ENCODE results near the gene MCRS1. TPM values are rescaled to one million over a fixed set of nuclear protein-coding genes. Genes with fewer than 3 reads are reported as not detected.

Gene MCRS1
- total RNA-seq, 1 experiment from 2014 or later: 66.9 TPM

GRCh38 chr12:49527361-49528130 is 40.4 kb downstream of the MCRS1 start:
- peaks cover 7% of the 10 kb centered on the region; the same call in 1 of the 2 replicates for H3K36me3 ChIP-seq (ENCODE audit: low read depth)
- no peak overlapping the region for H3K27ac ChIP-seq
- intact Hi-C loops (cut with micrococcal nuclease; ENCODE audit: unreplicated experiment): no loop called here
- H3K4me3 ChIP-seq: no peak overlapping the region
- ChIA-PET CTCF (interaction anchor here (0.6 kb wide), 2 partner anchors 212 to 387 kb away, joined by 4 to 16 read pairs; no protein-coding TSS in a partner anchor), POLR2A (ENCODE audit: unreplicated experiment) (interaction anchor here (0.7 kb wide), 1 partner anchor 41 kb away, joined by 3 read pairs; no protein-coding TSS in a partner anchor)
- H3K4me2 ChIP-seq: no peak overlapping the region
- H2AFZ ChIP-seq: no peak overlapping the region
- H3K27me3 ChIP-seq (ENCODE audit: insufficient read depth, low read depth): no peaks in the 10 kb centered on the region
- H3K9me3 ChIP-seq (ENCODE audit: insufficient read depth, low read depth): no peaks in the 10 kb centered on the region
- no TSS peak for BruUV-seq (replicated peaks)
- DNase-seq: no peak
- H3K9me2 ChIP-seq (ENCODE audit: insufficient read depth): no peaks in the 10 kb centered on the region
- no peaks in the 10 kb centered on the region for H4K20me1 ChIP-seq (ENCODE audit: insufficient read depth)
- H3K79me2 ChIP-seq (ENCODE audit: low read depth): no peaks in the 10 kb centered on the region
- TF ChIP-seq EZH2 (IDR thresholded peaks at IDR 0.05; ENCODE audit: low read depth): no peak
- TF ChIP-seq, protein P1, sequence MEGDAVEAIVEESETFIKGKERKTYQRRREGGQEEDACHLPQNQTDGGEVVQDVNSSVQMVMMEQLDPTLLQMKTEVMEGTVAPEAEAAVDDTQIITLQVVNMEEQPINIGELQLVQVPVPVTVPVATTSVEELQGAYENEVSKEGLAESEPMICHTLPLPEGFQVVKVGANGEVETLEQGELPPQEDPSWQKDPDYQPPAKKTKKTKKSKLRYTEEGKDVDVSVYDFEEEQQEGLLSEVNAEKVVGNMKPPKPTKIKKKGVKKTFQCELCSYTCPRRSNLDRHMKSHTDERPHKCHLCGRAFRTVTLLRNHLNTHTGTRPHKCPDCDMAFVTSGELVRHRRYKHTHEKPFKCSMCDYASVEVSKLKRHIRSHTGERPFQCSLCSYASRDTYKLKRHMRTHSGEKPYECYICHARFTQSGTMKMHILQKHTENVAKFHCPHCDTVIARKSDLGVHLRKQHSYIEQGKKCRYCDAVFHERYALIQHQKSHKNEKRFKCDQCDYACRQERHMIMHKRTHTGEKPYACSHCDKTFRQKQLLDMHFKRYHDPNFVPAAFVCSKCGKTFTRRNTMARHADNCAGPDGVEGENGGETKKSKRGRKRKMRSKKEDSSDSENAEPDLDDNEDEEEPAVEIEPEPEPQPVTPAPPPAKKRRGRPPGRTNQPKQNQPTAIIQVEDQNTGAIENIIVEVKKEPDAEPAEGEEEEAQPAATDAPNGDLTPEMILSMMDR (conservative IDR thresholded peaks at IDR 0.05): no peak
- H3K4me1 ChIP-seq (replicated peaks; ENCODE audit: insufficient read depth): no peaks in the 10 kb centered on the region
- H3F3A ChIP-seq (ENCODE audit: insufficient read depth, low read depth): peaks cover 4% of the 10 kb centered on the region; the same call in 1 of the 2 replicates

DNA sequence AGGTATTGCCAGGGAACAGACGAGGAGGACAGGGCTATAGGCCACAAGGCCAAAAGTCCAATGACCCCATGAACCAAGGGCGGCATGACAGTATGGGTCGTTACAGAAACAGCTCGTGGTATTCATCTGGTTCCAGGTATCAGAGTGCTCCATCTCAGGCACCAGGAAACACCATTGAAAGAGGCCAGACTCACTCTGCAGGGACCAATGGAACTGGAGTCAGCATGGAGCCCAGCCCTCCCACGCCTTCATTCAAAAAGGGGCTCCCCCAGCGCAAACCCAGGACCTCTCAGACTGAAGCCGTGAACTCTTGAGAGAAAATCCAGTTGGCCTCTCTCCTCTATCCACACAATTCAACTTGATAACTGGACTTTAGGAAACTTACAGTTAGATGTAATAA is 42.0 kb downstream of the MCRS1 start:
- Histone ChIP-seq H3K4me3 (no peak overlapping the region), H4K20me1 (ENCODE audit: insufficient read depth) (no peaks in the 10 kb centered on the region), H3K4me1 (replicated peaks; ENCODE audit: insufficient read depth) (no peaks in the 10 kb centered on the region), H3K27ac (no peak overlapping the region), H3K27me3 (ENCODE audit: insufficient read depth, low read depth) (no peaks in the 10 kb centered on the region), H2AFZ (no peak overlapping the region), H3K9me2 (ENCODE audit: insufficient read depth) (no peaks in the 10 kb centered on the region), H3K36me3 (ENCODE audit: low read depth) (peaks cover 7% of the 10 kb centered on the region; the same call in 1 of the 2 replicates), H3K9me3 (ENCODE audit: insufficient read depth, low read depth) (no peaks in the 10 kb centered on the region), H3K4me2 (no peak overlapping the region), H3F3A (ENCODE audit: insufficient read depth, low read depth) (peaks cover 4% of the 10 kb centered on the region; the same call in 1 of the 2 replicates), H3K79me2 (ENCODE audit: low read depth) (no peaks in the 10 kb centered on the region)
- TF ChIP-seq, protein P1 (conservative IDR thresholded peaks at IDR 0.05): no peak
- no peak for TF ChIP-seq EZH2 (IDR thresholded peaks at IDR 0.05; ENCODE audit: low read depth)
- DNase-seq: no peak
- BruUV-seq (replicated peaks): no TSS peak
- intact Hi-C loops (cut with micrococcal nuclease; ENCODE audit: unreplicated experiment): no loop called here
- ChIA-PET POLR2A (ENCODE audit: unreplicated experiment) (interaction anchor here (0.6 kb wide), 1 partner anchor 89 kb away, joined by 3 read pairs; no protein-coding TSS in a partner anchor), CTCF (no interaction called here)

- H2AFZ ChIP-seq: no peak overlapping the region
- intact Hi-C loops (cut with micrococcal nuclease; ENCODE audit: unreplicated experiment): no loop called here
- no peaks in the 10 kb centered on the region for H3K4me1 ChIP-seq (replicated peaks; ENCODE audit: insufficient read depth)
- no peaks in the 10 kb centered on the region for H3K9me2 ChIP-seq (ENCODE audit: insufficient read depth)
- BruUV-seq (replicated peaks): no TSS peak
- TF ChIP-seq, protein P1 (conservative IDR thresholded peaks at IDR 0.05): no peak
- no peak for TF ChIP-seq EZH2 (IDR thresholded peaks at IDR 0.05; ENCODE audit: low read depth)
- ChIA-PET CTCF (interaction anchor here (0.5 to 0.6 kb wide), 2 partner anchors 76 to 224 kb away, joined by 4 to 6 read pairs; no protein-coding TSS in a partner anchor), POLR2A (ENCODE audit: unreplicated experiment) (no interaction called here)
- no peaks in the 10 kb centered on the region for H3K79me2 ChIP-seq (ENCODE audit: low read depth)
- no peaks in the 10 kb centered on the region for H3K27me3 ChIP-seq (ENCODE audit: insufficient read depth, low read depth)
- H3K36me3 ChIP-seq (ENCODE audit: low read depth): peaks cover 7% of the 10 kb centered on the region; the same call in 1 of the 2 replicates
- no peaks in the 10 kb centered on the region for H3K9me3 ChIP-seq (ENCODE audit: insufficient read depth, low read depth)
- H3K4me2 ChIP-seq: no peak overlapping the region
- no peak overlapping the region for H3K27ac ChIP-seq
- H3K4me3 ChIP-seq: no peak overlapping the region
- H3F3A ChIP-seq (ENCODE audit: insufficient read depth, low read depth): peaks cover 4% of the 10 kb centered on the region; the same call in 1 of the 2 replicates
- H4K20me1 ChIP-seq (ENCODE audit: insufficient read depth): no peaks in the 10 kb centered on the region
- no peak for DNase-seq
These were observed 43.1 kb downstream of the MCRS1 start for GRCh38 chr12:49524660-49525324.

All from PC-9 (cell line).